Measurements from ENCODE around the gene NBDY.
"Not testable (repeated sequence)": the region's sequence is repeated elsewhere in the genome, so short reads cannot be mapped to it uniquely, and the experiment has no call there.

NBDY gene

GRCh38 chrX:56759736-56760409 is 30.8 kb downstream of the NBDY start:
- no peak for DNase-seq (ENCODE audit: low spot score)
- in situ Hi-C loops (cut with MboI; ENCODE audit: low pct_unique_long_range_greater_than_20kb, low sequenced_read_pairs, unreplicated experiment): no loop called here
- TF ChIP-seq CTCF (IDR thresholded peaks at IDR 0.05; ENCODE audit: extremely low read depth, insufficient read depth, missing control alignments): no peak

- in situ Hi-C loops (cut with MboI; ENCODE audit: low pct_unique_long_range_greater_than_20kb, low sequenced_read_pairs, unreplicated experiment); DNase-seq (ENCODE audit: low spot score): not testable (repeated sequence)
Measured at GRCh38 chrX:56760410-56761124, 31.5 kb downstream of the NBDY start.

- no peak for DNase-seq (ENCODE audit: low spot score)
- in situ Hi-C loops (cut with MboI; ENCODE audit: low pct_unique_long_range_greater_than_20kb, low sequenced_read_pairs, unreplicated experiment): no loop called here
- TF ChIP-seq CTCF (IDR thresholded peaks at IDR 0.05; ENCODE audit: extremely low read depth, insufficient read depth, missing control alignments): no peak
Measured at GRCh38 chrX:56761167-56761566, 32.1 kb downstream of the NBDY start.

- TF ChIP-seq CTCF (IDR thresholded peaks at IDR 0.05; ENCODE audit: extremely low read depth, insufficient read depth, missing control alignments): no peak
- no peak for DNase-seq (ENCODE audit: low spot score)
- in situ Hi-C loops (cut with MboI; ENCODE audit: low pct_unique_long_range_greater_than_20kb, low sequenced_read_pairs, unreplicated experiment): no loop called here
Measured at GRCh38 chrX:56762220-56762619, 33.2 kb downstream of the NBDY start.

- in situ Hi-C loops (cut with MboI; ENCODE audit: low pct_unique_long_range_greater_than_20kb, low sequenced_read_pairs, unreplicated experiment): no loop called here
- DNase-seq (ENCODE audit: low spot score): no peak
- no peak for TF ChIP-seq CTCF (IDR thresholded peaks at IDR 0.05; ENCODE audit: extremely low read depth, insufficient read depth, missing control alignments)
Measured at GRCh38 chrX:56762707-56763555, 33.9 kb downstream of the NBDY start.

- TF ChIP-seq CTCF (IDR thresholded peaks at IDR 0.05; ENCODE audit: extremely low read depth, insufficient read depth, missing control alignments): peak; percentile 61
- in situ Hi-C loops (cut with MboI; ENCODE audit: low pct_unique_long_range_greater_than_20kb, low sequenced_read_pairs, unreplicated experiment): no loop called here
- peak; percentile 59 for DNase-seq (ENCODE audit: low spot score)
Measured at GRCh38 chrX:56763556-56764152, 34.6 kb downstream of the NBDY start.
